Measurements from ENCODE around the gene AVPI1. TPM values are rescaled to one million over a fixed set of nuclear protein-coding genes. Genes with fewer than 3 reads are reported as not detected.
A peak's percentile ranks its signal among the peaks of the same experiment; 100 is the strongest.
"Not testable (repeated sequence)": the region's sequence is repeated elsewhere in the genome, so short reads cannot be mapped to it uniquely, and the experiment has no call there.

Gene AVPI1
- total RNA-seq, 1 experiment from 2014 or later, result 6.5 TPM

DNA sequence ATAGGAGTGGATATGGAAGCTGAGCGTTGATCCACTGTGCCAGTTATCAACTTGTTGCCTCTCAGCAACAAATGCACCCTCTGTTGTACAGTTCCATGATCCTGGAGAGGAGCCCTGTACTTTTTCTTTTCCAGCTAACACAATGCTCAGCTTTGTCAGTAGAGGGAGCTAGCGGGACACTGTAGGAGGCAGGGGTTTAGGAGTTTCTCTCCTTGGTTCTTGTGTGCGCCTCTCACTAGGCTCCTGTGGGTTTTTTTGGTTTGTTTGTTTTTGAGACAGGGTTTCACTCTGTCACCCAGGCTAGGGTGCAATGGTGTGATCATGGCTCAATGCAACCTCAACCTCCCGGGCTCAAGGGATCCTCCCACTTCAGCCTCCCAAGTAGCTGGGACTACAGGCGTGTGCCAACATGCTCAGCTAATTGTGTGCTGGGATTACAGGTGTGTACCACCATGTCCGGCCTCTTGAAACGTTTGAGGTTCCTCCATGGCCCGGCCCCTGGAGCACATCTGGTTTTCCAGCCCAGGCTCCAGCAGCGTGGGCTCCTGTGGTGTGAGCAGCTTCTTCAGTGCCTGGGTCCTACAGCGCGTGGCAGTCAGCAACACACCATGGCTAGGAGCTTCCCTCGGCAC lies 14.5 kb upstream of the AVPI1 start:
- peaks cover 7% of the 10 kb centered on the region for H3K27me3 Mint-ChIP-seq (ENCODE audit: low read depth)
- Histone ChIP-seq H3K23ac (ENCODE audit: insufficient read length, low read depth, low read length) (no peak overlapping the region), H3T11ph (ENCODE audit: low read length) (no peak overlapping the region), H4K8ac (replicated peaks; ENCODE audit: insufficient read length, low read depth, low read length) (no peak overlapping the region), H3K9me3 (ENCODE audit: control insufficient read depth, low read depth, low read length) (no peaks in the 10 kb centered on the region), H4K5ac (ENCODE audit: insufficient read length, low read depth, low read length) (no peak overlapping the region), H3K9ac (ENCODE audit: extremely low read depth, insufficient read length, low read length) (no peak overlapping the region), H4K20me1 (ENCODE audit: control insufficient read depth, insufficient read depth, insufficient read length) (no peaks in the 10 kb centered on the region), H2BK20ac (ENCODE audit: low read depth, low read length, poor library complexity, severe bottlenecking) (no peak overlapping the region), H2AFZ (ENCODE audit: low read length) (no peak overlapping the region), H3K79me1 (ENCODE audit: insufficient read depth, low read depth, low read length, poor library complexity, severe bottlenecking) (no peaks in the 10 kb centered on the region), H3K27ac (ENCODE audit: insufficient read length, low read depth, low read length) (no peak overlapping the region), H3K4ac (ENCODE audit: low read depth, low read length) (no peak overlapping the region), H2BK15ac (ENCODE audit: low read depth, low read length) (no peak overlapping the region; the same call in 1 of the 2 replicates), H3K79me2 (ENCODE audit: insufficient read depth, low read length) (no peaks in the 10 kb centered on the region), H3K4me1 (ENCODE audit: insufficient read depth, low read length) (no peaks in the 10 kb centered on the region), H2BK120ac (ENCODE audit: low read depth, low read length, poor library complexity, severe bottlenecking) (no peak overlapping the region), H4K91ac (ENCODE audit: insufficient read length, low read depth, low read length) (no peak overlapping the region), H3K4me2 (ENCODE audit: insufficient read depth, insufficient read length, low read length) (no peak overlapping the region), H2BK5ac (ENCODE audit: insufficient read length, low read length) (no peak overlapping the region), H3K56ac (ENCODE audit: insufficient read length, low read depth, low read length) (no peak overlapping the region), H3K18ac (ENCODE audit: insufficient read length, low read depth, low read length) (no peak overlapping the region), H2BK12ac (ENCODE audit: insufficient read length, low read depth, low read length) (no peak overlapping the region), H3K14ac (ENCODE audit: insufficient read depth, low read length) (no peak overlapping the region), H3K27me3 (ENCODE audit: insufficient read depth, low read length) (no peaks in the 10 kb centered on the region), H3K23me2 (ENCODE audit: insufficient read length, low read depth, low read length, poor library complexity, severe bottlenecking) (no peaks in the 10 kb centered on the region), H2AK5ac (ENCODE audit: insufficient read length, low read length) (no peak overlapping the region)
- no CpG with 5 or more reads among the region's 12 CpGs for WGBS (ENCODE audit: extremely low coverage, insufficient read length, low lambda C conversion rate)
- no peak overlapping the region for H3K27ac Mint-ChIP-seq
- DNase-seq, result peak; percentile 70
- peaks cover 0 to 2% of the 10 kb centered on the region in 2 experiments; a peak in 1 of 4 replicates for H3K4me1 Mint-ChIP-seq
- TF ChIP-seq, protein P1, sequence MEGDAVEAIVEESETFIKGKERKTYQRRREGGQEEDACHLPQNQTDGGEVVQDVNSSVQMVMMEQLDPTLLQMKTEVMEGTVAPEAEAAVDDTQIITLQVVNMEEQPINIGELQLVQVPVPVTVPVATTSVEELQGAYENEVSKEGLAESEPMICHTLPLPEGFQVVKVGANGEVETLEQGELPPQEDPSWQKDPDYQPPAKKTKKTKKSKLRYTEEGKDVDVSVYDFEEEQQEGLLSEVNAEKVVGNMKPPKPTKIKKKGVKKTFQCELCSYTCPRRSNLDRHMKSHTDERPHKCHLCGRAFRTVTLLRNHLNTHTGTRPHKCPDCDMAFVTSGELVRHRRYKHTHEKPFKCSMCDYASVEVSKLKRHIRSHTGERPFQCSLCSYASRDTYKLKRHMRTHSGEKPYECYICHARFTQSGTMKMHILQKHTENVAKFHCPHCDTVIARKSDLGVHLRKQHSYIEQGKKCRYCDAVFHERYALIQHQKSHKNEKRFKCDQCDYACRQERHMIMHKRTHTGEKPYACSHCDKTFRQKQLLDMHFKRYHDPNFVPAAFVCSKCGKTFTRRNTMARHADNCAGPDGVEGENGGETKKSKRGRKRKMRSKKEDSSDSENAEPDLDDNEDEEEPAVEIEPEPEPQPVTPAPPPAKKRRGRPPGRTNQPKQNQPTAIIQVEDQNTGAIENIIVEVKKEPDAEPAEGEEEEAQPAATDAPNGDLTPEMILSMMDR (conservative IDR thresholded peaks at IDR 0.05), result peak; percentile 90
- no peaks in the 10 kb centered on the region for H3K9me3 Mint-ChIP-seq
- H3K36me3 Mint-ChIP-seq (ENCODE audit: insufficient read depth in 1 of 3, low read depth in 3 of 3), result no peaks in the 10 kb centered on the region
- H3K4me3 Mint-ChIP-seq, result no peak overlapping the region

DNA sequence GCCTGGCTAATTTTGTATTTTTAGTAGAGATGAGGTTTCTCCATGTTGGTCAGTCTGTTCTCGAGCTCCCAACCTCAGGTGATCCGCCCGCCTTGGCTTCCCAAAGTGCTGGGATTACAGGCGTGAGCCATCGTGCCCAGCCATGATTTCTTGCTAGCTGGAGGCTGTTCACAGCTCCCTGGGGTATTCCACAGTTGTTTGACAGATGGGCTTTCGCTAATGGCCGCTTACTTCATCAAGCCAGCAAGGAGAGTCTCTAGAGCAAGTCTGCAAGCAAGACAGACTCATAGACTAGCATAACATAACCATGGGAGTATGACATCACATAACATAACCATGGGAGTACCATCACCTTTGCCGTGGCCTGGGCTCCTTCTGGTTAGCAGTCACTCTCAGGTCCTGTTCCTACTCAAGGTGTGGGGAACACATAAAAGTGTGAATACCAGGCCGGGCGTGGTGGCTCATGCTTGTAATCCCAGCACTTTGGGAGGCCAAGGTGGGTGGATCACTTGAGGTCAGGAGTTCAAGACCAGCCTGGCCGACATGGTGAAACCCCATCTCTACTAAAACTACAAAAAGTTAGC lies 11.1 kb upstream of the AVPI1 start:
- H3K4me3 Mint-ChIP-seq; DNase-seq; H3K4ac ChIP-seq (ENCODE audit: low read depth, low read length); H3K27me3 Mint-ChIP-seq (ENCODE audit: low read depth); H2AK5ac ChIP-seq (ENCODE audit: insufficient read length, low read length); H3K4me2 ChIP-seq (ENCODE audit: insufficient read depth, insufficient read length, low read length); H2BK15ac ChIP-seq (ENCODE audit: low read depth, low read length); H3K9me3 Mint-ChIP-seq; H3K27ac ChIP-seq (ENCODE audit: insufficient read length, low read depth, low read length); H3K27ac Mint-ChIP-seq; H3K27me3 ChIP-seq (ENCODE audit: insufficient read depth, low read length); H2BK5ac ChIP-seq (ENCODE audit: insufficient read length, low read length); H4K20me1 ChIP-seq (ENCODE audit: control insufficient read depth, insufficient read depth, insufficient read length); H2BK20ac ChIP-seq (ENCODE audit: low read depth, low read length, poor library complexity, severe bottlenecking); H3K14ac ChIP-seq (ENCODE audit: insufficient read depth, low read length); H3K79me2 ChIP-seq (ENCODE audit: insufficient read depth, low read length); H4K8ac ChIP-seq (replicated peaks; ENCODE audit: insufficient read length, low read depth, low read length); H4K5ac ChIP-seq (ENCODE audit: insufficient read length, low read depth, low read length); H4K91ac ChIP-seq (ENCODE audit: insufficient read length, low read depth, low read length); H2BK120ac ChIP-seq (ENCODE audit: low read depth, low read length, poor library complexity, severe bottlenecking); H3K9ac ChIP-seq (ENCODE audit: extremely low read depth, insufficient read length, low read length); H3K23ac ChIP-seq (ENCODE audit: insufficient read length, low read depth, low read length); H3K9me3 ChIP-seq (ENCODE audit: control insufficient read depth, low read depth, low read length); H3K56ac ChIP-seq (ENCODE audit: insufficient read length, low read depth, low read length); H3K23me2 ChIP-seq (ENCODE audit: insufficient read length, low read depth, low read length, poor library complexity, severe bottlenecking); H3K4me1 Mint-ChIP-seq; H3K4me1 ChIP-seq (ENCODE audit: insufficient read depth, low read length); H3K79me1 ChIP-seq (ENCODE audit: insufficient read depth, low read depth, low read length, poor library complexity, severe bottlenecking); H3K18ac ChIP-seq (ENCODE audit: insufficient read length, low read depth, low read length); H2AFZ ChIP-seq (ENCODE audit: low read length); H3T11ph ChIP-seq (ENCODE audit: low read length); H3K36me3 Mint-ChIP-seq (ENCODE audit: insufficient read depth in 1 of 3, low read depth in 3 of 3); H2BK12ac ChIP-seq (ENCODE audit: insufficient read length, low read depth, low read length): not testable (repeated sequence)
- WGBS (ENCODE audit: extremely low coverage, insufficient read length, low lambda C conversion rate), result no CpG with 5 or more reads among the region's 11 CpGs

Measured in H9 (cell line).